ENCODE data around the gene H2AZ1. TPM values are rescaled to one million over a fixed set of nuclear protein-coding genes. Genes with fewer than 3 reads are reported as not detected.

Gene H2AZ1
- total RNA-seq, 1 experiment from 2014 or later: 457 TPM

GRCh38 chr4:99983289-99983943 lies 33.3 kb upstream of the H2AZ1 start:
- Histone ChIP-seq H3K9me3 (no peaks in the 10 kb centered on the region), H3K4me3 (ENCODE audit: low read depth, low read length) (no peak overlapping the region), H3K4me1 (no peaks in the 10 kb centered on the region), H3K36me3 (ENCODE audit: control insufficient read depth, insufficient read depth, low read length) (no peaks in the 10 kb centered on the region), H3K27me3 (replicated peaks; ENCODE audit: control insufficient read depth, insufficient read depth, low read length) (no peaks in the 10 kb centered on the region)
- ChIA-PET POLR2A (no interaction called here), CTCF (no interaction called here)
- Mint-ChIP-seq H3K27me3 (ENCODE audit: insufficient read depth, unreplicated experiment) (peaks cover 17% of the 10 kb centered on the region), H3K4me3 (ENCODE audit: unreplicated experiment) (no peak overlapping the region), H3K4me1 (ENCODE audit: low read depth, unreplicated experiment) (no peaks in the 10 kb centered on the region), H3K9me3 (ENCODE audit: unreplicated experiment) (no peaks in the 10 kb centered on the region), H3K36me3 (ENCODE audit: insufficient read depth, unreplicated experiment) (no peaks in the 10 kb centered on the region), H3K27ac (ENCODE audit: unreplicated experiment) (no peak overlapping the region)
- BruUV-seq (replicated peaks): no TSS peak
- DNase-seq: no peak
- TF ChIP-seq CTCF (IDR thresholded peaks at IDR 0.05; ENCODE audit: insufficient read depth in 1 of 2, low read depth in 1 of 2, low read length in 1 of 2, severe bottlenecking in 1 of 2, unreplicated experiment in 1 of 2): no peak
- intact Hi-C loops (cut with micrococcal nuclease; ENCODE audit: unreplicated experiment): no loop called here

- ChIA-PET CTCF (no interaction called here), POLR2A (no interaction called here)
- no peak for TF ChIP-seq CTCF (IDR thresholded peaks at IDR 0.05; ENCODE audit: insufficient read depth in 1 of 2, low read depth in 1 of 2, low read length in 1 of 2, severe bottlenecking in 1 of 2, unreplicated experiment in 1 of 2)
- Mint-ChIP-seq H3K4me3 (ENCODE audit: unreplicated experiment) (no peak overlapping the region), H3K27me3 (ENCODE audit: insufficient read depth, unreplicated experiment) (peaks cover 11% of the 10 kb centered on the region), H3K36me3 (ENCODE audit: insufficient read depth, unreplicated experiment) (no peaks in the 10 kb centered on the region), H3K9me3 (ENCODE audit: unreplicated experiment) (no peaks in the 10 kb centered on the region), H3K27ac (ENCODE audit: unreplicated experiment) (no peak overlapping the region), H3K4me1 (ENCODE audit: low read depth, unreplicated experiment) (no peaks in the 10 kb centered on the region)
- H3K36me3 ChIP-seq (ENCODE audit: control insufficient read depth, insufficient read depth, low read length): no peaks in the 10 kb centered on the region
- H3K27me3 ChIP-seq (replicated peaks; ENCODE audit: control insufficient read depth, insufficient read depth, low read length): no peaks in the 10 kb centered on the region
- intact Hi-C loops (cut with micrococcal nuclease; ENCODE audit: unreplicated experiment): no loop called here
- no peak for DNase-seq
- BruUV-seq (replicated peaks): no TSS peak
- H3K4me3 ChIP-seq (ENCODE audit: low read depth, low read length): no peak overlapping the region
- H3K9me3 ChIP-seq: no peaks in the 10 kb centered on the region
- no peaks in the 10 kb centered on the region for H3K4me1 ChIP-seq
Measured at GRCh38 chr4:99979872-99980271, 29.8 kb upstream of the H2AZ1 start.

- Histone ChIP-seq H3K27me3 (replicated peaks; ENCODE audit: control insufficient read depth, insufficient read depth, low read length) (no peaks in the 10 kb centered on the region), H3K4me3 (ENCODE audit: low read depth, low read length) (no peak overlapping the region), H3K9me3 (no peaks in the 10 kb centered on the region), H3K4me1 (no peaks in the 10 kb centered on the region), H3K36me3 (ENCODE audit: control insufficient read depth, insufficient read depth, low read length) (no peaks in the 10 kb centered on the region)
- Mint-ChIP-seq H3K27ac (ENCODE audit: unreplicated experiment) (no peak overlapping the region), H3K9me3 (ENCODE audit: unreplicated experiment) (no peaks in the 10 kb centered on the region), H3K27me3 (ENCODE audit: insufficient read depth, unreplicated experiment) (peaks cover 8% of the 10 kb centered on the region), H3K36me3 (ENCODE audit: insufficient read depth, unreplicated experiment) (no peaks in the 10 kb centered on the region), H3K4me3 (ENCODE audit: unreplicated experiment) (no peak overlapping the region), H3K4me1 (ENCODE audit: low read depth, unreplicated experiment) (no peaks in the 10 kb centered on the region)
- TF ChIP-seq CTCF (IDR thresholded peaks at IDR 0.05; ENCODE audit: insufficient read depth in 1 of 2, low read depth in 1 of 2, low read length in 1 of 2, severe bottlenecking in 1 of 2, unreplicated experiment in 1 of 2): no peak
- no peak for DNase-seq
- intact Hi-C loops (cut with micrococcal nuclease; ENCODE audit: unreplicated experiment): no loop called here
- no TSS peak for BruUV-seq (replicated peaks)
- CTCF ChIA-PET: no interaction called here
- POLR2A ChIA-PET: no interaction called here
Measured at GRCh38 chr4:99971453-99972111, 21.5 kb upstream of the H2AZ1 start.

Measured in Caco-2 (cell line).